Erythroblast (primary cell): ENCODE data around the gene UCK1.

Experiments
- DNase-seq, 2 experiments: peaks; one replicate each; lab custom pipeline; 2025; lab: John Stamatoyannopoulos, UW
- GATA1 ChIP-seq: IDR thresholded peaks from 2 replicates; pipeline ENCODE4 v1.6.1; 2011; ENCODE audit warnings: low read depth, mild to moderate bottlenecking, control low read depth, low read length, moderate library complexity
- POLR2A ChIP-seq: IDR thresholded peaks from 2 replicates; pipeline ENCODE4 v1.6.1; 2011; ENCODE audit warnings: mild to moderate bottlenecking, low read length

Gene UCK1

GRCh38 chr9:131530920-131531832 lies at the start of gene UCK1:
TSS of gene UCK1 (minus strand) at chr9:131531263. CDS start at chr9:131531174, 89 bp downstream.
- peak; percentile 88 to 92 for DNase-seq
- TF ChIP-seq POLR2A (peak; percentile 37), GATA1 (no peak)

GRCh38 chr9:131580358-131580757 lies 49.3 kb upstream of the UCK1 start:
- TF ChIP-seq GATA1, result no peak
- no peak for TF ChIP-seq POLR2A
- DNase-seq, result no peak

- no peak for TF ChIP-seq GATA1
- no peak for TF ChIP-seq POLR2A
- DNase-seq, result no peak
Measured at GRCh38 chr9:131579789-131580211, 48.7 kb upstream of the UCK1 start.

GRCh38 chr9:131578731-131579504 lies 47.9 kb upstream of the UCK1 start:
- TF ChIP-seq GATA1 (no peak), POLR2A (no peak)
- no peak for DNase-seq

GRCh38 chr9:131578021-131578420 lies 47.0 kb upstream of the UCK1 start:
- no peak for DNase-seq
- TF ChIP-seq POLR2A, result no peak
- TF ChIP-seq GATA1, result no peak

GRCh38 chr9:131577005-131578000 lies 46.2 kb upstream of the UCK1 start:
- TF ChIP-seq POLR2A (no peak), GATA1 (no peak)
- no peak for DNase-seq

GRCh38 chr9:131575946-131576853 lies 45.1 kb upstream of the UCK1 start:
- no peak for TF ChIP-seq POLR2A
- DNase-seq, result no peak

GRCh38 chr9:131574730-131575640 lies 43.9 kb upstream of the UCK1 start:
- DNase-seq, result no peak
- TF ChIP-seq GATA1, result no peak
- no peak for TF ChIP-seq POLR2A

GRCh38 chr9:131567910-131568309 lies 36.8 kb upstream of the UCK1 start:
- TF ChIP-seq GATA1, result no peak
- TF ChIP-seq POLR2A, result no peak
- DNase-seq, result no peak

GRCh38 chr9:131566158-131566557 lies 35.1 kb upstream of the UCK1 start:
- TF ChIP-seq POLR2A (no peak), GATA1 (no peak)
- DNase-seq, result no peak

- no peak for TF ChIP-seq GATA1
- no peak for TF ChIP-seq POLR2A
- DNase-seq, result no peak
Measured at GRCh38 chr9:131565369-131565768, 34.3 kb upstream of the UCK1 start.
